Gastrocnemius medialis (tissue), 4 donors: Measurements from ENCODE around the gene SLC39A13. TPM values are rescaled to one million over a fixed set of nuclear protein-coding genes. Genes with fewer than 3 reads are reported as not detected.

Experiments
- ATAC-seq, 2 donors: fragments of 150-250 bp; one replicate each; pipeline ENCODE4 v1.9.1; 2016
- DNase-seq, 2 donors: peaks; one replicate each; pipeline ENCODE4 v3.0.0-alpha.2; 2019
- H3K27ac ChIP-seq, 4 donors: fragments of 200-600 bp; sonication (generic); 1 replicate in 1 of 4; 2 replicates in 3 of 4; pipeline ENCODE4 v1.5.1; 2016 to 2018; ENCODE audit warnings: mild to moderate bottlenecking in 2 of 4, moderate library complexity in 1 of 4
- H3K27me3 ChIP-seq, 3 donors: fragments of 200-600 bp; sonication (generic) in 2 of 3; 1 replicate in 1 of 3; 2 replicates in 2 of 3; pipeline versions ENCODE4 v1.5.1 to v1.6.0; 2016 to 2019; ENCODE audit warnings: mild to moderate bottlenecking in 1 of 3, moderate library complexity in 1 of 3
- H3K36me3 ChIP-seq, 2 donors: fragments of 200-600 bp; sonication (generic) in 1 of 2; one replicate each; pipeline ENCODE4 v1.5.1; 2017 to 2018
- H3K4me1 ChIP-seq, 2 donors: fragments of 200-600 bp; sonication (generic) in 1 of 2; one replicate each; pipeline ENCODE4 v1.5.1; 2016 to 2017; ENCODE audit warnings: mild to moderate bottlenecking in 2 of 2
- H3K4me3 ChIP-seq, 4 donors: fragments of 200-600 bp; sonication (generic) in 3 of 4; 1 replicate in 1 of 4; 2 replicates in 3 of 4; pipeline ENCODE4 v1.5.1; 2016 to 2019; ENCODE audit warnings: mild to moderate bottlenecking in 2 of 4
- H3K9me3 ChIP-seq, 3 donors: fragments of 200-600 bp; sonication (generic) in 2 of 3; 1 replicate in 1 of 3; 2 replicates in 2 of 3; pipeline ENCODE4 v1.5.1; 2016 to 2019
- CTCF ChIP-seq, 5 experiments: fragments of 450-650 bp in 3 of 5; fragments of 200-600 bp in 2 of 5; sonication (generic) in 2 of 5; IDR thresholded peaks in 4 of 5; conservative IDR thresholded peaks in 1 of 5; 1 replicate in 4 of 5; 2 replicates in 1 of 5; pipeline ENCODE4 v1.5.1; 2016 to 2019; ENCODE audit warnings: antibody characterized with exemption in 5 of 5, mild to moderate bottlenecking in 3 of 5, moderate library complexity in 3 of 5
- POLR2A ChIP-seq, 2 donors: fragments of 450-650 bp; IDR thresholded peaks; one replicate each; pipeline ENCODE4 v1.6.1; 2017; ENCODE audit warnings: antibody characterized with exemption in 2 of 2, mild to moderate bottlenecking in 2 of 2, moderate library complexity in 2 of 2
- in situ Hi-C, 4 donors: fragments of 200-750 bp; cut with MboI; loops; one replicate each; pipeline versions ENCODE4 v1.15.0 to v1.8.0; 2017; ENCODE audit warnings: low sequenced_read_pairs in 4 of 4
- intact Hi-C: fragments of 100-400 bp; cut with DNase I; formaldehyde crosslinking; loops from one replicate; pipeline ENCODE4 v1.15.1; 2023; ENCODE audit warnings: low total_unique reads
- total RNA-seq, 4 donors: library from RNA; depleted of rRNA; stranded (reverse); fragments of >200 nt; gene quantifications; one replicate each; pipeline versions ENCODE4 v1.1.0 to v1.2.3, GENCODE V29; 2016

Gene SLC39A13
- total RNA-seq, 4 donors from 2014 or later: 16.8 to 48.9 (median 25.6) TPM

- ATAC-seq (no peak), DNase-seq (no peak)
- H3K36me3 ChIP-seq: no peaks in the 10 kb centered on the region
- H3K27ac ChIP-seq: no peak overlapping the region
- in situ Hi-C loops: loop anchor here in 1 of 4 donors (10.0 kb wide), 1 partner anchor 79 kb away; no protein-coding TSS in a partner anchor
- H3K27me3 ChIP-seq: no peaks in the 10 kb centered on the region
- intact Hi-C loops: loop anchor here (10.0 kb wide), 1 partner anchor 469 kb away; the partner anchor contains the start of gene NUP160
- H3K4me3 ChIP-seq: no peak overlapping the region
- no peak for TF ChIP-seq CTCF (IDR thresholded peaks at IDR 0.05 in 4 of 5, conservative IDR thresholded peaks at IDR 0.05 in 1 of 5)
- no peak for TF ChIP-seq POLR2A (IDR thresholded peaks at IDR 0.05)
- peaks cover 0 to 6% of the 10 kb centered on the region in 2 donors for H3K4me1 ChIP-seq
- no peaks in the 10 kb centered on the region for H3K9me3 ChIP-seq
Observed at GRCh38 chr11:47375546-47376085, 32.8 kb upstream of the SLC39A13 start.

- H3K27ac ChIP-seq: no peak overlapping the region
- no peaks in the 10 kb centered on the region for H3K36me3 ChIP-seq
- TF ChIP-seq CTCF (IDR thresholded peaks at IDR 0.05 in 4 of 5, conservative IDR thresholded peaks at IDR 0.05 in 1 of 5): no peak
- no peak for TF ChIP-seq POLR2A (IDR thresholded peaks at IDR 0.05)
- peaks cover 0 to 6% of the 10 kb centered on the region in 2 donors for H3K4me1 ChIP-seq
- intact Hi-C loops: loop anchor here (10.0 kb wide), 1 partner anchor 469 kb away; the partner anchor contains the start of gene NUP160
- ATAC-seq (no peak), DNase-seq (no peak)
- peak overlapping the region in 1 of 4 donors; percentile 42 for H3K4me3 ChIP-seq
- in situ Hi-C loops: loop anchor here in 1 of 4 donors (10.0 kb wide), 1 partner anchor 79 kb away; no protein-coding TSS in a partner anchor
- H3K27me3 ChIP-seq: no peaks in the 10 kb centered on the region
- no peaks in the 10 kb centered on the region for H3K9me3 ChIP-seq
Observed at GRCh38 chr11:47376107-47376524, 32.3 kb upstream of the SLC39A13 start.

- Histone ChIP-seq H3K27me3 (no peaks in the 10 kb centered on the region), H3K36me3 (no peaks in the 10 kb centered on the region), H3K27ac (peak overlapping the region in 1 of 4 donors; percentile 46), H3K4me3 (peak overlapping the region in 1 of 4 donors; percentile 42), H3K9me3 (no peaks in the 10 kb centered on the region), H3K4me1 (peaks cover 0 to 6% of the 10 kb centered on the region in 2 donors)
- in situ Hi-C loops: loop anchor here in 1 of 4 donors (10.0 kb wide), 1 partner anchor 78 kb away; no protein-coding TSS in a partner anchor
- ATAC-seq (no peak), DNase-seq (no peak)
- intact Hi-C loops: loop anchor here (10.0 kb wide), 1 partner anchor 468 kb away; the partner anchor contains the start of gene NUP160
- no peak for TF ChIP-seq CTCF (IDR thresholded peaks at IDR 0.05 in 4 of 5, conservative IDR thresholded peaks at IDR 0.05 in 1 of 5)
- TF ChIP-seq POLR2A (IDR thresholded peaks at IDR 0.05): no peak
Observed at GRCh38 chr11:47376525-47377371, 31.6 kb upstream of the SLC39A13 start.

GRCh38 chr11:47377571-47378009 is 30.8 kb upstream of the SLC39A13 start:
- Histone ChIP-seq H3K36me3 (no peaks in the 10 kb centered on the region), H3K4me3 (peak overlapping the region in 1 of 4 donors; percentile 42), H3K4me1 (peaks cover 0 to 6% of the 10 kb centered on the region in 2 donors), H3K27ac (peak overlapping the region in 1 of 4 donors; percentile 46), H3K27me3 (no peaks in the 10 kb centered on the region), H3K9me3 (no peaks in the 10 kb centered on the region)
- ATAC-seq (no peak), DNase-seq (no peak)
- TF ChIP-seq POLR2A (IDR thresholded peaks at IDR 0.05) (no peak), CTCF (IDR thresholded peaks at IDR 0.05 in 4 of 5, conservative IDR thresholded peaks at IDR 0.05 in 1 of 5) (no peak)
- in situ Hi-C loops (loop anchor here in 1 of 4 donors (10.0 kb wide), 1 partner anchor 77 kb away; no protein-coding TSS in a partner anchor), intact Hi-C loops (loop anchor here (10.0 kb wide), 1 partner anchor 467 kb away; the partner anchor contains the start of gene NUP160)
